OCI-LY1 (cell line): ENCODE measurements around the gene LRFN3.

ENCODE experiments used
- H2AFZ ChIP-seq: fragments of 200-600 bp; sonication (generic), shearing (Covaris generic); 2 replicates; pipeline ENCODE4 v1.6.0; 2014; ENCODE audit warnings: antibody characterized with exemption, mild to moderate bottlenecking, low read length
- H3F3A ChIP-seq: fragments of 200-600 bp; sonication (generic), shearing (Covaris generic); 2 replicates; pipeline ENCODE4 v1.6.0; 2014; ENCODE audit warnings: mild to moderate bottlenecking, antibody characterized with exemption, low read length, moderate library complexity; ENCODE audit not compliant: insufficient read depth
- H3K27ac ChIP-seq: fragments of 200-600 bp; sonication (generic); 2 replicates; pipeline ENCODE4 v1.5.1; 2014; ENCODE audit warnings: low read length, mixed run types, mild to moderate bottlenecking, low read depth; ENCODE audit not compliant: poor library complexity, severe bottlenecking
- H3K27me3 ChIP-seq: fragments of 200-600 bp; sonication (generic); 2 replicates; pipeline ENCODE4 v1.6.0; 2014; ENCODE audit warnings: antibody characterized with exemption, mild to moderate bottlenecking, low read length, moderate library complexity; ENCODE audit not compliant: insufficient read depth
- H3K36me3 ChIP-seq: fragments of 200-600 bp; sonication (generic); 2 replicates; pipeline ENCODE4 v1.6.1; 2014; ENCODE audit warnings: mild to moderate bottlenecking, antibody characterized with exemption, low read length, moderate library complexity, mixed read lengths; ENCODE audit not compliant: insufficient read depth
- H3K4me1 ChIP-seq: fragments of 200-600 bp; sonication (generic); 2 replicates; pipeline ENCODE4 v1.5.1; 2014; ENCODE audit warnings: mild to moderate bottlenecking, low read length, moderate library complexity; ENCODE audit not compliant: insufficient read depth, severe bottlenecking
- H3K4me2 ChIP-seq: fragments of 200-600 bp; sonication (generic), shearing (Covaris generic); 2 replicates; pipeline ENCODE4 v1.6.1; 2014; ENCODE audit warnings: low read length
- H3K4me3 ChIP-seq: fragments of 200-600 bp; sonication (generic); 2 replicates; pipeline ENCODE4 v1.5.1; 2014; ENCODE audit warnings: low read length, low read depth, mild to moderate bottlenecking, mixed read lengths; ENCODE audit not compliant: poor library complexity, severe bottlenecking
- H3K79me2 ChIP-seq: fragments of 200-600 bp; shearing (Covaris generic); 2 replicates; pipeline ENCODE4 v1.6.1; 2016; ENCODE audit warnings: mixed run types, low read length, mixed read lengths; ENCODE audit not compliant: insufficient read depth
- H3K9ac ChIP-seq: fragments of 200-600 bp; sonication (generic), shearing (Covaris generic); 2 replicates; pipeline ENCODE4 v1.6.1; 2014; ENCODE audit warnings: mild to moderate bottlenecking, low read length, mixed read lengths
- H3K9me2 ChIP-seq: fragments of 200-600 bp; sonication (generic), shearing (Covaris generic); 2 replicates; pipeline ENCODE4 v1.6.1; 2014; ENCODE audit warnings: low read depth, mild to moderate bottlenecking, low read length, mixed read lengths
- H3K9me3 ChIP-seq: fragments of 200-600 bp; shearing (Covaris generic); 2 replicates; pipeline ENCODE4 v1.6.1; 2014; ENCODE audit warnings: low read length, mixed read lengths
- H4K20me1 ChIP-seq: fragments of 200-600 bp; sonication (generic), shearing (Covaris generic); 2 replicates; pipeline ENCODE4 v1.6.0; 2016; ENCODE audit warnings: mild to moderate bottlenecking, low read length; ENCODE audit not compliant: insufficient read depth
- EZH2 ChIP-seq: fragments of 200-600 bp; sonication (generic), shearing (Covaris generic); IDR thresholded peaks from 2 replicates; pipeline ENCODE4 v1.8.0; 2017; ENCODE audit warnings: borderline replicate concordance, mixed run types, mild to moderate bottlenecking, antibody characterized with exemption, low read length, moderate library complexity, mixed read lengths
- TF ChIP-seq, protein P1 (sequence below): fragments of 200-600 bp; sonication (generic), shearing (Covaris generic); IDR thresholded peaks from 2 replicates; pipeline ENCODE4 v1.5.1; 2017; ENCODE audit warnings: mild to moderate bottlenecking, antibody characterized with exemption, low read length, moderate library complexity, mixed read lengths

Gene LRFN3

DNA sequence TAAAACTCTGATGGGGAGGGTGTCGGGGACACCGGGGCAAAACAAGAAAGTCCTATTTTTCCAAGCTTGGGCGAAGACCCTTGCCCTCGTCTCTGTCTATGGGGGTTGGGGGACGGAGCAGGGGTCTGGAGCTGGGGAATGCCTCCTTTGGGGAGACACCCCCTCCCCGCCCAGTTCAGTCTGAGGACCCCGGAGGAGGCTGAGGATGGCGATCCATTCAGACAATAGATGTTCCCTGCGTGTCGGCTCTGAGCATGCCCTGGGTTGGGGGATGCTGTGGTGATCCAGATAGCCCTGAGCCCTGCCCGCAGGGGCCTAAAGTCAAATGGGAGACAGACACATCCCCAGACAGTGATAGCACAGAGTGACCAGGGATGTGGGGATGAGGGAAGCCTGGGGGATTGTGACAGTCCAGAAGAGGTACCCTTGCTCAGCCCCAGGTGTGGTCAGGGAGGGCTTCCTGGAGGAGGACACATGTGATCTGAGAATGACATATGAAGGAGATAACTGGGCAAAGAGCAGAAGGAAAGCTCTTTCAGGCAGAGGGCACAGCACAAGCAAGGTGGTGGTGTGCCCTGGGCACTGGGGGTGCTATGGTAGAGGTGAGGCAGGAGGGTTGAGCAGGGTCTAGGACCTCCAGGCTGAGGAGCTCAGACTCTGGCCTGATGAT lies 9.1 kb downstream of the LRFN3 start:
- no peaks in the 10 kb centered on the region for H3K79me2 ChIP-seq
- H3K4me3 ChIP-seq = no peak overlapping the region
- no peaks in the 10 kb centered on the region for H3F3A ChIP-seq
- no peaks in the 10 kb centered on the region for H3K9me3 ChIP-seq
- H3K36me3 ChIP-seq = no peaks in the 10 kb centered on the region
- H3K27me3 ChIP-seq = no peaks in the 10 kb centered on the region
- no peak overlapping the region for H3K9ac ChIP-seq
- H3K9me2 ChIP-seq = no peaks in the 10 kb centered on the region
- no peaks in the 10 kb centered on the region for H3K4me1 ChIP-seq
- no peak overlapping the region for H2AFZ ChIP-seq
- TF ChIP-seq, protein P1, sequence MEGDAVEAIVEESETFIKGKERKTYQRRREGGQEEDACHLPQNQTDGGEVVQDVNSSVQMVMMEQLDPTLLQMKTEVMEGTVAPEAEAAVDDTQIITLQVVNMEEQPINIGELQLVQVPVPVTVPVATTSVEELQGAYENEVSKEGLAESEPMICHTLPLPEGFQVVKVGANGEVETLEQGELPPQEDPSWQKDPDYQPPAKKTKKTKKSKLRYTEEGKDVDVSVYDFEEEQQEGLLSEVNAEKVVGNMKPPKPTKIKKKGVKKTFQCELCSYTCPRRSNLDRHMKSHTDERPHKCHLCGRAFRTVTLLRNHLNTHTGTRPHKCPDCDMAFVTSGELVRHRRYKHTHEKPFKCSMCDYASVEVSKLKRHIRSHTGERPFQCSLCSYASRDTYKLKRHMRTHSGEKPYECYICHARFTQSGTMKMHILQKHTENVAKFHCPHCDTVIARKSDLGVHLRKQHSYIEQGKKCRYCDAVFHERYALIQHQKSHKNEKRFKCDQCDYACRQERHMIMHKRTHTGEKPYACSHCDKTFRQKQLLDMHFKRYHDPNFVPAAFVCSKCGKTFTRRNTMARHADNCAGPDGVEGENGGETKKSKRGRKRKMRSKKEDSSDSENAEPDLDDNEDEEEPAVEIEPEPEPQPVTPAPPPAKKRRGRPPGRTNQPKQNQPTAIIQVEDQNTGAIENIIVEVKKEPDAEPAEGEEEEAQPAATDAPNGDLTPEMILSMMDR = no peak
- TF ChIP-seq EZH2 = no peak
- H4K20me1 ChIP-seq = no peaks in the 10 kb centered on the region
- no peak overlapping the region for H3K4me2 ChIP-seq
- no peak overlapping the region for H3K27ac ChIP-seq

DNA sequence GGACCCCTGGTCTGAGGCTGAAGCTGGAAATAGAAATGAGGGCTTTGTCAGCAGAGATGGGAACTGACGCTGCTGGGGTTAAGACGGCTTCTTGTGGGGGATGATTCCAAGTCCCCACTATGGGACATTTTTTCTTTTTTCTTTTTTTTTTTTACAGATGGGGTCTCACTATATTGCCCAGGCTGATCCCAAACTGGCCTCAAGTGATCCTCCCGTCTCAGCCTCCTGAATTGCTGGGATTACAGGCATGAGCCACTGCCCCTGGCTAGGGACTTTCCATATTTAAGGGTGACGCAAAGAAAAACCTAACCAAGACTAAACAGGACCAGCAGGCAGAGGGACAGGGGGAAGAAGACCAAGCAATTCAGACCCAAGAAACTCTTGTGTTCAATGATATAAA lies 10.0 kb downstream of the LRFN3 start:
- H3K27me3 ChIP-seq = no peaks in the 10 kb centered on the region
- no peak overlapping the region for H3K9ac ChIP-seq
- H3F3A ChIP-seq = no peaks in the 10 kb centered on the region
- H3K9me2 ChIP-seq = no peaks in the 10 kb centered on the region
- H3K9me3 ChIP-seq = no peaks in the 10 kb centered on the region
- H3K4me1 ChIP-seq = no peaks in the 10 kb centered on the region
- no peak overlapping the region for H2AFZ ChIP-seq
- H3K36me3 ChIP-seq = no peaks in the 10 kb centered on the region
- no peak overlapping the region for H3K4me3 ChIP-seq
- no peak overlapping the region for H3K4me2 ChIP-seq
- no peaks in the 10 kb centered on the region for H4K20me1 ChIP-seq
- H3K79me2 ChIP-seq = no peaks in the 10 kb centered on the region
- no peak overlapping the region for H3K27ac ChIP-seq
- TF ChIP-seq, protein P1 = no peak
- TF ChIP-seq EZH2 = no peak

DNA sequence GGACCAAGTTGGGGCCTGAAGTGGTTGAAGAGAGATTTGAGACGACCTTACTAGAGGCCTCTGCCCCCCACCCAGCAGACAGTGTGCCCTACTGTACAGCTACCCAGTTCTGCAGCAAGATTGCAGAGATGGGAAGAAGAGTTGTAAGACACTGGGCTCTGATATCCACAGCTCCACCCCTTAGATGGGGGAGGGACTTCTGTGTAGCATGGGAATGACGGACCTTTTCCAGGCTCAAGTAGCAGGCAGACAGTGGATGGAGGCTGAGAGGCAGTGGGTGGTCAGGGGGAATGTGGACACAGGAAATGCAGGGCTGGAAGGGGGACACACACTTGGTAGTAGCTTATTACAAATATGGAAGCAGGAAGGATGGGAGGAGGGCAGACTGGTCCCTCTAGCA lies 13.0 kb downstream of the LRFN3 start:
- no peak for TF ChIP-seq EZH2
- TF ChIP-seq, protein P1 = no peak
- no peaks in the 10 kb centered on the region for H4K20me1 ChIP-seq
- H3F3A ChIP-seq = no peaks in the 10 kb centered on the region
- no peak overlapping the region for H2AFZ ChIP-seq
- H3K4me3 ChIP-seq = no peak overlapping the region
- no peaks in the 10 kb centered on the region for H3K36me3 ChIP-seq
- H3K4me1 ChIP-seq = no peaks in the 10 kb centered on the region
- H3K27me3 ChIP-seq = no peaks in the 10 kb centered on the region
- H3K4me2 ChIP-seq = no peak overlapping the region
- H3K79me2 ChIP-seq = no peaks in the 10 kb centered on the region
- no peaks in the 10 kb centered on the region for H3K9me2 ChIP-seq
- no peak overlapping the region for H3K9ac ChIP-seq
- no peak overlapping the region for H3K27ac ChIP-seq
- no peaks in the 10 kb centered on the region for H3K9me3 ChIP-seq
